ENCODE results near the gene SHC4. TPM values are rescaled to one million over a fixed set of nuclear protein-coding genes. Genes with fewer than 3 reads are reported as not detected.

Gene SHC4
- total RNA-seq, 1 donor = 0.72 TPM

- H3K27me3 ChIP-seq (ENCODE audit: insufficient read depth, low read length) = no peaks in the 10 kb centered on the region
- H2AFZ ChIP-seq (ENCODE audit: low read length) = no peak overlapping the region
- no peak for TF ChIP-seq CTCF (IDR thresholded peaks at IDR 0.05; ENCODE audit: extremely low read depth, low read depth, low read length)
- H3K9me3 ChIP-seq (ENCODE audit: low read depth, low read length) = no peaks in the 10 kb centered on the region
- H3K4me3 ChIP-seq (ENCODE audit: insufficient read depth, low read length) = no peak overlapping the region
- peak overlapping the region; percentile 59 for H3K27ac ChIP-seq (ENCODE audit: low read depth, low read length)
- peaks cover 61% of the 10 kb centered on the region for H3K79me2 ChIP-seq (ENCODE audit: insufficient read depth, low read length)
- H3K4me1 ChIP-seq (ENCODE audit: insufficient read depth, low read length) = peaks cover 32% of the 10 kb centered on the region
- H3K36me3 ChIP-seq (ENCODE audit: insufficient read depth, low read length) = no peaks in the 10 kb centered on the region
- no peak for DNase-seq (ENCODE audit: insufficient read length, low spot score, missing footprints)
- peak overlapping the region; percentile 73 for H3K4me2 ChIP-seq (ENCODE audit: insufficient read depth, low read length)
- H4K20me1 ChIP-seq (ENCODE audit: insufficient read depth, low read length) = no peaks in the 10 kb centered on the region
Observed at GRCh38 chr15:48805591-48805990, 158.1 kb downstream of the SHC4 start.

- no peak overlapping the region for H3K4me3 ChIP-seq (ENCODE audit: insufficient read depth, low read length)
- peaks cover 26% of the 10 kb centered on the region for H3K4me1 ChIP-seq (ENCODE audit: insufficient read depth, low read length)
- H3K27ac ChIP-seq (ENCODE audit: low read depth, low read length) = peak overlapping the region; percentile 68
- no peaks in the 10 kb centered on the region for H3K9me3 ChIP-seq (ENCODE audit: low read depth, low read length)
- no peaks in the 10 kb centered on the region for H3K36me3 ChIP-seq (ENCODE audit: insufficient read depth, low read length)
- H4K20me1 ChIP-seq (ENCODE audit: insufficient read depth, low read length) = no peaks in the 10 kb centered on the region
- DNase-seq (ENCODE audit: insufficient read length, low spot score, missing footprints) = no peak
- peaks cover 57% of the 10 kb centered on the region for H3K79me2 ChIP-seq (ENCODE audit: insufficient read depth, low read length)
- H3K27me3 ChIP-seq (ENCODE audit: insufficient read depth, low read length) = no peaks in the 10 kb centered on the region
- H3K4me2 ChIP-seq (ENCODE audit: insufficient read depth, low read length) = no peak overlapping the region
- no peak for TF ChIP-seq CTCF (IDR thresholded peaks at IDR 0.05; ENCODE audit: extremely low read depth, low read depth, low read length)
- no peak overlapping the region for H2AFZ ChIP-seq (ENCODE audit: low read length)
Observed at GRCh38 chr15:48803877-48804276, 159.8 kb downstream of the SHC4 start.

GRCh38 chr15:48802867-48803266, 160.9 kb downstream of the SHC4 start:
- Histone ChIP-seq H3K4me1 (ENCODE audit: insufficient read depth, low read length) (peaks cover 29% of the 10 kb centered on the region), H3K27me3 (ENCODE audit: insufficient read depth, low read length) (no peaks in the 10 kb centered on the region), H4K20me1 (ENCODE audit: insufficient read depth, low read length) (no peaks in the 10 kb centered on the region), H3K36me3 (ENCODE audit: insufficient read depth, low read length) (no peaks in the 10 kb centered on the region), H3K27ac (ENCODE audit: low read depth, low read length) (peak overlapping the region; percentile 68), H3K4me3 (ENCODE audit: insufficient read depth, low read length) (no peak overlapping the region), H3K4me2 (ENCODE audit: insufficient read depth, low read length) (peak overlapping the region; percentile 1), H3K9me3 (ENCODE audit: low read depth, low read length) (no peaks in the 10 kb centered on the region), H3K79me2 (ENCODE audit: insufficient read depth, low read length) (peaks cover 59% of the 10 kb centered on the region), H2AFZ (ENCODE audit: low read length) (no peak overlapping the region)
- DNase-seq (ENCODE audit: insufficient read length, low spot score, missing footprints) = peak; percentile 84
- TF ChIP-seq CTCF (IDR thresholded peaks at IDR 0.05; ENCODE audit: extremely low read depth, low read depth, low read length) = no peak

- Histone ChIP-seq H3K27me3 (ENCODE audit: insufficient read depth, low read length) (no peaks in the 10 kb centered on the region), H3K79me2 (ENCODE audit: insufficient read depth, low read length) (peaks cover 60% of the 10 kb centered on the region), H3K27ac (ENCODE audit: low read depth, low read length) (peak overlapping the region; percentile 68), H3K4me1 (ENCODE audit: insufficient read depth, low read length) (peaks cover 34% of the 10 kb centered on the region), H4K20me1 (ENCODE audit: insufficient read depth, low read length) (no peaks in the 10 kb centered on the region), H3K9me3 (ENCODE audit: low read depth, low read length) (no peaks in the 10 kb centered on the region), H3K36me3 (ENCODE audit: insufficient read depth, low read length) (no peaks in the 10 kb centered on the region), H3K4me2 (ENCODE audit: insufficient read depth, low read length) (no peak overlapping the region), H2AFZ (ENCODE audit: low read length) (no peak overlapping the region), H3K4me3 (ENCODE audit: insufficient read depth, low read length) (no peak overlapping the region)
- DNase-seq (ENCODE audit: insufficient read length, low spot score, missing footprints) = no peak
- TF ChIP-seq CTCF (IDR thresholded peaks at IDR 0.05; ENCODE audit: extremely low read depth, low read depth, low read length) = no peak
Observed at GRCh38 chr15:48802257-48802656, 161.5 kb downstream of the SHC4 start.

All from osteoblast (primary cell).